Choroid plexus epithelial cell (primary cell): ENCODE results near the gene STK10.
"Not testable (repeated sequence)": the region's sequence is repeated elsewhere in the genome, so short reads cannot be mapped to it uniquely, and the experiment has no call there.

Experiments
- DNase-seq: peaks from one replicate; pipeline ENCODE4 v3.0.0-alpha.2; 2010; ENCODE audit warnings: low read depth
- H3K4me3 ChIP-seq: 2 replicates; pipeline ENCODE4 v1.5.1; 2011; ENCODE audit warnings: low read depth, mild to moderate bottlenecking, control low read depth, low read length, moderate library complexity
- TF ChIP-seq, protein P1 (sequence below): conservative IDR thresholded peaks from 2 replicates; pipeline ENCODE4 v1.5.1; 2011; ENCODE audit warnings: low read depth, mild to moderate bottlenecking, control low read depth, inconsistent platforms, low read length, moderate library complexity

The STK10 gene

DNA sequence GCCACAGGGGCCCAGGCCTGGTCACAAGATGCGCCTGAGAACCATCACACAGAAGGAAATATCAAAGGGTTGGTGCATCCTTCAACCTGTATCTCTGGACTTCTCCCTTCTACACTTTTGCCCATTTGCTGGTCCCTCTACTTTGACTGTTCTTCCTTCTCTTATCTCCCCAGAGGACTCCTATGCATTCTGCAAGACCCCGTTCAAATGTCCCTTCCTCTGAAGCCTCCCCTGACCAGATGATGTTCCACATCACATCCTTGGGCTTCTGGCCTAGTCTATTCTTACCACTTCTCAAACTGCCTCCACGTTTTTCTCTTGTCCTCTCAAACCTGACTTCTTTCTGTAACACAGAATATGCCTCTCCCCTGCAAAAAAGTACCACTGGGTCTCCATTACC, 34.3 kb downstream of the STK10 start:
- DNase-seq, result no peak
- no peak overlapping the region for H3K4me3 ChIP-seq
- TF ChIP-seq, protein P1, sequence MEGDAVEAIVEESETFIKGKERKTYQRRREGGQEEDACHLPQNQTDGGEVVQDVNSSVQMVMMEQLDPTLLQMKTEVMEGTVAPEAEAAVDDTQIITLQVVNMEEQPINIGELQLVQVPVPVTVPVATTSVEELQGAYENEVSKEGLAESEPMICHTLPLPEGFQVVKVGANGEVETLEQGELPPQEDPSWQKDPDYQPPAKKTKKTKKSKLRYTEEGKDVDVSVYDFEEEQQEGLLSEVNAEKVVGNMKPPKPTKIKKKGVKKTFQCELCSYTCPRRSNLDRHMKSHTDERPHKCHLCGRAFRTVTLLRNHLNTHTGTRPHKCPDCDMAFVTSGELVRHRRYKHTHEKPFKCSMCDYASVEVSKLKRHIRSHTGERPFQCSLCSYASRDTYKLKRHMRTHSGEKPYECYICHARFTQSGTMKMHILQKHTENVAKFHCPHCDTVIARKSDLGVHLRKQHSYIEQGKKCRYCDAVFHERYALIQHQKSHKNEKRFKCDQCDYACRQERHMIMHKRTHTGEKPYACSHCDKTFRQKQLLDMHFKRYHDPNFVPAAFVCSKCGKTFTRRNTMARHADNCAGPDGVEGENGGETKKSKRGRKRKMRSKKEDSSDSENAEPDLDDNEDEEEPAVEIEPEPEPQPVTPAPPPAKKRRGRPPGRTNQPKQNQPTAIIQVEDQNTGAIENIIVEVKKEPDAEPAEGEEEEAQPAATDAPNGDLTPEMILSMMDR, result no peak

DNA sequence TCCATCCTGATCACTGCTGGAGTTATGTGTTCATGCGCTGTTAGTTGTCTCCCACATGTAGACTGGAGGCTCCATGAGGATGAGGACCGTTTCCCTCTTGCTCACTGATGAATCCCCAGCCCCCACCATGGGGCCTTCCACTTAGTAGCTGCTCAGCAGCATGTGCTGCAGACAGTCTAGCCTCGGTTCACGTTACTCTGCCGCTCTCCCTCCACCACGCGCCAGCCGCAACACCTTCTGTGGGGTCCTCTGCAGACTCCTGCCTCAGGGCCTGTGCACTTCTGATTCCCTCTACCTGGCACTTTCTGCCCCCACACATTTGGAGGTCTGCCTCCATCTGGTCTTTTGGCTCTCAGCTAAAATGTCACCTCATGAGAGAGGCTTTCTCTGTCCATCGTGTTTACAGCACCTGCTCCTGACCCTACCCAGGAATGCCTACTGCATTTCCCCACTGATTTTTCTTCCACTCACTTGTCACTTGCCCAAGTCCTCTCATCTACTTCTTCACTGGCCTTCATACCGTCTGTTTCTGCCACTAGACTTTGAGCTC, 36.3 kb downstream of the STK10 start:
- H3K4me3 ChIP-seq, result no peak overlapping the region
- TF ChIP-seq, protein P1, result no peak
- DNase-seq, result no peak

DNA sequence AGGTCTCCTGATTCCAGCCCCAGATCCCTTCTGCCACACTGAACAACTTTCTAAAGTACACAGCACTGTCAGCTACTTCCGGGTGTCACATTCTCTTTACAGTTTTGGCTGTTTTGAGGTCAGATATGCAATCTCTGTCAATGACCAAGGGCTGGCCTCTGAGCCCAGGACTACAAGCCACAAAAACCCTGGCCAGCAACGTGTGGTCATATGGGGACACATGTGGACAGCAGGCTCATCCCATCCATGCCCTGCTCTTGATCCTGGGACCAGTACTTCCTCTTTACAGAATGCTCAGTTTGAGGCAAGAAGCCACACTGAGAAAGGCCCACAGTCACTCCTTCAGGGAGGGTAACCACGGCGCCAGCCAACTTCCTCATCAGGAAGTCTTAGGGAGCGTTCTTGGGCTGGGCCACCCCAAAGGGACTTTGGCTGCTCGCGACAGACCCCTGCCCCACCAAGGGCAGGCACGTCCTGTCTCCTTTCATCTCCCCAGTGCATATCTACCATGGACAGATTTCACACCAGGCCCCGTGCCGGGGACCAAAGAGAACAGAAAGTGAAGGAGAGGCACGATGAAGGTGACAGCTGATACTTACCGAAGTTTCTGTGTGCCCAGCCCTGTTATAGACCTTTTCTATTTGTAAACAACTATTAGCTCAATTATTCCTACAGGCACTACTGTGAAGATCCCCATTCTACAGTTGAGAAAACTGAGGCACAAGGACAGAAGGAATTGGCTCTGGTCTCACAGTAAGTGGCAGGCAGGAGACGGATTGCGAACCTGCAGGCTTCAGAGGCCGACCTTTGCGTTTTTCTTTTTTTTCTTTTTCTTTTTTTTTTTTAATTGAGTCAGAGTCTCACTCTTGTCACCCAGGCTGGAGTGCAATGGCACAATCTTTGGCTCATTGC, 37.3 kb downstream of the STK10 start:
- DNase-seq, result peak; percentile 22
- TF ChIP-seq, protein P1, result no peak
- no peak overlapping the region for H3K4me3 ChIP-seq

DNA sequence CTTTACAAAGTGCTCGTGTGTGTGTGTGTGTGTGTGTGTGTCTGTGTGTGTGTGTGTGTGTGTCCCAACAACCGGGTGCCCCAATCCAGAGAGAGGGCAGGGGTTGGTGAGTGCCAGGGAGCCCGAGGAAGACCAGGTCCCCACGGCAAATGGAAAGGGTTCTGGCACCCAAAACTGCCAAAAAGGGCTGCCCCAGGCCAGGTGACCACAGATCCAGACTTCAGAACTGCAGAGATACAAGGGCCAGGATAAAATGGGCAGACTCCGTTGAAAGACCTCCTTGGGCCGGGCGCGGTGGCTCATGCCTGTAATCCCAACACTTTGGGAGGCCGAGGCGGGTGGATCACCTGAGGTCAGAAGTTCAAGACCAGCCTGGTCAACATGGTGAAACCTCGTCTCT, 38.5 kb downstream of the STK10 start:
- DNase-seq, result not testable (repeated sequence)

DNA sequence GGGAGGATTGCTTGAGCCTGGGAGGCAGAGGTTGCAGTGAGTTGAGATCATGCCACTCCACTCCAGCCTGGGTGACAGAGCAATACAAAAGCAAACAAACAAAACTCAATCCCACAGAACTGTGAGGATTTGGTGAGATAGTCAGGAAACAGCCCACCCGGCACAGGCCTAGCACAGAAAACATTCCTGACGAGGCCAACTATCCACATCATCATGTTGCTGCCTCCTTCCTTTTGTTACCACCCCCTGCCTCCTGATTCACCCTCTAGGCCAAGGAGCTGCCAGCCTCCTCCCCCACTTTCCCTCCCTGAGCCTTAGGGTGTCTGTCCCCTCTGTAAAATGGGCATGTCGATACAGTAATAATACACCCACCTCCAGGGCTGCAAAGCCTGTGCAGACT, 39.0 kb downstream of the STK10 start:
- TF ChIP-seq, protein P1, result no peak
- DNase-seq, result peak; percentile 69
- no peak overlapping the region for H3K4me3 ChIP-seq

More for the DNA sequence above, 38.5 kb downstream of the STK10 start:
- not testable (repeated sequence) for H3K4me3 ChIP-seq

DNA sequence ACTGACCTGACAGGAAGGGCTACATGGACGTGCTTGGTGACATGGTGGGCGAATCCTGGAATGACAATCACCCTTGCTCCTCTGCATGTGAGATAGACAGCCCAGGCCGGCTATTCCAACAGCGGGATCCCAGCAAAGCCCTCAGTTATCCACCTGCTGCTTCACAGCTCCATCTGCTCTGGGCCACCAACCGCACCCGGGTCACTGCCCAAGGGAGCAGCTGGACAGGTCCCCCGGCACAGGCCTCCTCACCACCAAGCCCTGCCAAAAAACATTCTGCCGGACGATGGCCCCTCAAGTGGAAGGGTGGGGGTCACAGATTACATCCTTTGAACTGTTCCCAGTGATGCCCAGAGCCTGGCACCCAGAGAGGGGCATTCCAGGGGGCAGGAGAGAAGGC, 39.6 kb downstream of the STK10 start:
- TF ChIP-seq, protein P1, result no peak
- H3K4me3 ChIP-seq, result no peak overlapping the region
- DNase-seq, result no peak

DNA sequence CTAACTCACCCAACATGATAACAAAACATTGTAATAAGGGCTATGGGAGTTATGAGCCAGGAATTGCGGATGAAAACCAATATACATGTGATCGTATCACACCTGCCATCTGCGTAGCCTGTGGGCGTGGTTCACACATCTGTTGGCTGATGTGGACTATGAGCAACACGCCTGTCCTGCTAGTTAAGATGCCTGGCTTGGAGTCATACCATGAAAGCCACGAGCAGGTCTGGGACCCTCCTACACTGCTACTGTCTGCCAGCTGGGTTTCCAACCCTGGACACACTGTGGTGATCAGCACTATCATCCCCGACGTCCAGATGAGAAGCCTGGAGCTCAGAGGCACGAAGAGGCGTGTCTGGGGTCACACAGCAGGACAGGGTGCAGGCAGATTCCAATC, 40.2 kb downstream of the STK10 start:
- DNase-seq, result no peak
- TF ChIP-seq, protein P1, result no peak
- no peak overlapping the region for H3K4me3 ChIP-seq
